GM18526 (cell line): ENCODE data around the gene TMEM120B.

Experiments
- POLR2A ChIP-seq: IDR thresholded peaks from 3 replicates; pipeline ENCODE4 v1.6.1; 2011; ENCODE audit not compliant: insufficient read length; ENCODE audit errors: extremely low read depth

Gene TMEM120B

GRCh38 chr12:121729021-121729420 is 16.5 kb downstream of the TMEM120B start:
- no peak for TF ChIP-seq POLR2A

GRCh38 chr12:121731473-121731872 is 18.9 kb downstream of the TMEM120B start:
- TF ChIP-seq POLR2A: no peak

- TF ChIP-seq POLR2A: no peak
Measured at GRCh38 chr12:121733849-121734248, 21.3 kb downstream of the TMEM120B start.

GRCh38 chr12:121738340-121738858 is 25.8 kb downstream of the TMEM120B start:
- no peak for TF ChIP-seq POLR2A

GRCh38 chr12:121740847-121741246 is 28.3 kb downstream of the TMEM120B start:
- TF ChIP-seq POLR2A: no peak

- no peak for TF ChIP-seq POLR2A
Measured at GRCh38 chr12:121741743-121742142, 29.2 kb downstream of the TMEM120B start.

- TF ChIP-seq POLR2A: no peak
Measured at GRCh38 chr12:121748218-121748570, 35.6 kb downstream of the TMEM120B start.

GRCh38 chr12:121748571-121749265 is 36.2 kb downstream of the TMEM120B start:
- TF ChIP-seq POLR2A: no peak

- no peak for TF ChIP-seq POLR2A
Measured at GRCh38 chr12:121749267-121749666, 36.7 kb downstream of the TMEM120B start.

GRCh38 chr12:121750507-121750955 is 38.0 kb downstream of the TMEM120B start:
- no peak for TF ChIP-seq POLR2A

GRCh38 chr12:121751034-121751433 is 38.5 kb downstream of the TMEM120B start:
- TF ChIP-seq POLR2A: no peak

GRCh38 chr12:121751749-121752351 is 39.3 kb downstream of the TMEM120B start:
- TF ChIP-seq POLR2A: no peak

GRCh38 chr12:121753844-121754264 is 41.3 kb downstream of the TMEM120B start:
- TF ChIP-seq POLR2A: no peak

- no peak for TF ChIP-seq POLR2A
Measured at GRCh38 chr12:121754836-121755235, 42.3 kb downstream of the TMEM120B start.

GRCh38 chr12:121755591-121755990 is 43.0 kb downstream of the TMEM120B start:
- TF ChIP-seq POLR2A: no peak

- no peak for TF ChIP-seq POLR2A
Measured at GRCh38 chr12:121762269-121762668, 49.7 kb downstream of the TMEM120B start.
